AG08395 (cell line): Measurements from ENCODE around the gene MFSD12.

Experiments used
- DNase-seq: peaks from one replicate; pipeline ENCODE4 v3.0.0; 2012; ENCODE audit warnings: mixed read lengths, low spot score

MFSD12 gene

DNA sequence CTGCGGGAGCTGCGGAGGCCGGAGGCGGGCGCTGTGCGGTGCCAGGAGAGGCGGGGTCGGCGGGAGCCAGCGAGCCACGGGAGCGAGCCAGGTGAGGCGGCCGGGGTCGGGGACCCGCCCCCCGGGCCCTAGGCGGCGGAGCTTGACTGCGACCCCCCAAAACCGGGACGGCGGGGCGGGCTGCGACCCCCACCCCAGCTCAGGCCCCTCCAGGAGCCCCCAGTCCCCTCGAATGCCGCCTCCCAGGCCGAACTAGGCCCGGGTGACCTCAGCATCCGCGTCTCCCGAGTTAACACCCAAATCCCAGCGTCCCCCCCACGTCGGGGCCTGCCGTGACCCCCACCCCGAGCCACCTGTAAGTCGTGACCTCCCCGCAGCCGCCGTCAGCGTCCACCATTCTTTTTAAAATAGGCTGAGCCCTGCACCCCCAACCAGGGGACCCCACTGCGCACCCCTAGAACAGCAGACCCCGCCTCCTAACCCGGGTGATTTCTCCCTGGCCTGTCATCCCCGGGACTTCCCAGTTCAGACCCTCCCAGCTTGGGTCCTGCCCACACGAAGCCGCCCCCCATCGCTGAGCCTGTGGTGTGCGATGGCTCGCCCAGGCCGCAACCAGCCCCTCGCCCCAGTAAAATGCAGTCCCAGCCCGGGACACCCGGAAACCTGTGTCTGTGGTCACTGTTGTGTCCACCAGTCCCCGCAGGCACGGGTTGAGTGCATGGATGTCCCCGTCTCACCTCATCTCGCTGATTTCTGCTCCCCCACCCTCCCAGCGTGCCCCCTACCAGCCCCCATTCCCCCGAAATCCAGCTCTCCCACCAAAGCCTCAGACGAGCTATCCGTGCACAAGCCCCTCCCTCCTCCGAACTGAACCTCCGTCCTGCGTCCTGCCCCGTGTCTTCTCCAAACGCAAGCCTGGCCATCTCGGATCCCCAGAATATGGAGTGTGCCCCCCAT, 50.7 kb downstream of the MFSD12 start:
- peak; percentile 24 for DNase-seq

DNA sequence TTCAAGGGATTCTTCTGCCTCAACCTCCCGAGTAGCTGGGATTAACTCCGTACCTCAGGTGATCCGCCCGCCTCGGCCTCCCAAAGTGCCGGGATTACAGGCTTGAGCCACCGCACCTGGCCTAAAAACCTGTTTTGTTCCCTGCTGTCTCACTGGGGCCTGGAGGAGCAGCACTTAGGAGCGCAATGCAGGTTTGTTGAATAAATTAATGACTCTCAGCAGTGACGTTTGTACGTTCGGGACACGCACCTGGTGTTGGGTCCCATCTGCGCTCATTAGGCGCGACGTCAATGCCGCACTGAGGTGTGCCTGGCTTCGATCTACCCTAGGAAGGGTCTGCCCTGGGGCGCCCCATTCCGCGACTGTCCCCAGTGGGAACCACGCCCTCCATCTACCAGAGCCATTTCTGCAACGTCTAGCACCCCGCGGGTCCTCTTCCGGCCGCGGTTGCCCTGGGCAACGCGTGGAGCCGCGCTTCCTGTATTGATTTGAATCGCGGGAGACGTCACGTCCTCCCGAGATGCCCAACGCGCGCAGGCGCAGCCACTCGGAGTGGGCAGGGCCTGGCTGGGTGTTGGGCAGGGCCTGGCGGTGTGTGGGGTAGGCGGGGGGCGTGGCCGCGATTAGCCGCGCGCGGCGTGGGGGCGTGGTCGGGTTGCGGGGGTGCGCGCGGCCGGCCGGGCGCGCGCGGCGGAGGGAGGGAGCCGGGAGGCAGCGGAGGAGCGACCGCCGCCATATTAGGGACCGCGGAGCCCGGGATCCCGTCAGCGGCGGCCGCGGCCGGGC, 51.6 kb downstream of the MFSD12 start, which contains the start of gene FZR1:
Gene FZR1 (plus strand): TSS at position 714 of the 786 bp plus-strand sequence. CDS start 16,679 bp downstream, outside the sequence.
- DNase-seq = peak; percentile 100

DNA sequence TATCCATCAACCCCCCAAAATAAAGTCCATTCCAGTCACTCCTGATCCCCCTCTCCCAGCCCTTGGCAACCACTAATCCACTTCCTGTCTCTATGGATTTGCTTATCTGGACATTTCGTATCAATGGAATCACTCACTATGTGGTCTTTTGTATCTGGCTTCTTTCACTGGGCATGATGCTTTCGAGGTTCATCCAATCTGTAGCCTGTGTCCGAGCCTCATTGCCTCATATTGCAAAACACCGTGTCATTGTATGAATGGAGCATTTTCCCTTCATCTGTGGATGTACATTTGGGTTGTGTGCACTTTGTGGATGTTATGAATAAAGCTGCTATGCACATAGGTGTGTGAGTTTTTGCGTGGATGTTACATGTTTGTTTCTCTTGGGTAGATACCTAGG, 52.7 kb downstream of the MFSD12 start:
- DNase-seq = no peak

DNA sequence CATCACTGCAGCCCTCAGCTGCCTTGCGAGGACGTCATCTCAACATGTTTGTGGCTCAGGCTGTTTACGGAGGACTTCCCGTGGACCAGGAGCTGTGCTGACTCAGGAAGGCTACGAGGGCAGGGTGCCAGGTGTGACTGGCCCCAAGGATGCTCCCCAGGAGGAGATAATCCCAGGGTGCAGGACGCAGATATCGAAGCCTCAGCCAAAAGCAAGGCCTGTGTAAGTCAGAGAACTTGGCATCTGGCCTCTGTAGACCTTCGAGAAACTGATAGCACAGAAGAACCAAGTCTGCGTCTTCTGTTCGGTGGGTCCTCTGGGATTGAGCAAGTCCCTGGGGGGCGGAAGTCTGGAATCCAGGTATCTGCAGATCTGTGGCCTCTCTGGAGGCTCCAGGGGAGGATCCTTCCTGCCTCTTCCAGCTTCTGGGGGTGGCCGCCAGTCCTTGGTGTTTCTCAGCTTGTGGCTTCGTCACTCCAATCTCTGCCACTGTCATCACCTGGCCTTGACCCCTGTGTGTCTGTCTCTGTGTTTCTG, 54.3 kb downstream of the MFSD12 start:
- no peak for DNase-seq

DNA sequence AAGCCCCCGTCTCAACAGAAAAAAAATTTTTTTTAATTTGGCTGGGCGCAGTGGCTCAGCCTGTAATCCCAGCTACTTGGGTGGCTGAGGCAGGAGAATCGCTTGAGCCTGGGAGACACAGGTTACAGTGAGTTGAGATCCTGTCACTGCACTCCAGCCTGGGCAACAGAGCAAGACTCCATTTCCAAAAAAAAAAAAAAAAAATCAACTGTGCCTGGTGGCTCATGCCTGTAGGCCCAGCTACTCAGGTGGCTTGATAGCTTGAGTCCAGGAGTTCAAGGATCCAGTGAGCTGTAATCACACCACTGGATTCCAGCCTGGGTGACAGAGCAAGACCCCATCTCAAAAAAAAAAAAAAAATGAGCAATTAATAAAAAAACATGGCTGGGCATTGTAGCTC, 55.6 kb downstream of the MFSD12 start:
- DNase-seq = no peak

DNA sequence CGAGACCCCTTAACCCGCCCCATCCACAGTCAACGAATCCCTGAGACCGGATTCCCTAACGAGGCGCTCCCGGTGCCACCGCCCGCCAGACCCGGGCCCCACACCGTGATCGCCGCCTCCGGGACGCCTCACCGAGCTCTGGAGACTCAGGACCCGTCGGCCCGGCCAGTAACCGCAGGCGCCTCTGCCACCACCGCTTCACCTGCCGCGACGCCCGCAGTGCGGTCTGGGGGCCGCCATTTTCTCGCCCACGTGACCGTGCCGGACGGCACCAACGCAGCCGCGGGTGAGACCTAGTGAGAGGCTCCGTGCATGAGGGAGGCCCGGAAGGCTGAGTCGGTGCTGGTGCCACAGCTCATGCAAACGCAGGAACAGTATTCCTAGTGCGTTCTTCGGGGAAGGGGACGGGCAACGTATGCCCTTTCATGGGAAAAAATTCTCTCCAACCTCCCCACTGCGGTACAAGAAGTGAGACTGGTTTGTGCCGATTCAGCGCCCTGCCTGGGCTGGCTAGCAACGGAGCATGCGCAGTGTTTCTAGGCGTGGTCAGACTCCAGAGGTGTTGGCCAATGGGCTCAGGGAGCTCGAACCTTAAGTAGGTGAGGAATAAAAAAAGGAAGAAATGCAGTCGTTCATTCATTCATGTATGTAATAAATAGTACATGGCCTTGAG, 56.8 kb downstream of the MFSD12 start, which contains the start of gene DOHH:
Gene DOHH (minus strand): TSS at position 246 of the 673 bp plus-strand sequence. CDS start 3,860 bp downstream, outside the sequence.
- DNase-seq = peak; percentile 99

DNA sequence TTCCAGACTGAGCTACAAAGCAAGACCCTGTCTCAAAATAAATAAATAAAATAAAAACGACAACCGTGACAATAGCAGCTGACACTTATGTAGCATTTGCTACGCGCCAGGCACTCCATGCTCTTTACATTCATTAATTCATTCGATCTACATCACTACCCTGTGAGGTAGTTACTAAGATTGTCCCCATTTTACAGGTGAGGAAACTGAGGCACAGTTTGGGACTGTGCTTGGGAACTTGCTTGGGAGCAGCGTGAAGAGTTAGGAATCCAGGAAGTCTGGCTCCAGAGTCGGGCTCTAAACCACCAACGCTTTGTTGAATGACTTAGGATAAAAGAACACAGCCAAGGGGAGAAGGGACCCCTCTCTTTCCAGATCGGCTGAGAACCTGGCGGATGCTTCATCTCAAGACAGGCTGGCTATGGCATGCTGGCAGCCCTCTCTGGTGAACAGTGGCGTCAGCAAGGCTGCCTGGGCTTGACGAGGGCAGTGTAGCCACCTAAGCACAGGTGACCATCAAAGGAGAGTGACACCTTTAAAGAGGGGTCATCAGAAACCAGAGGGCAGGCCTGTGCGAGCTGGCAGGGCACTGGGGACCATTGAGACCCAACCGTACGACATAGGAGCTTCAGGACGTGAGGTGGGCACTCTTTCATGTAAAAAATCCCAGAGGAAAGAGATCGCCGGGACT, 57.5 kb downstream of the MFSD12 start:
- no peak for DNase-seq

DNA sequence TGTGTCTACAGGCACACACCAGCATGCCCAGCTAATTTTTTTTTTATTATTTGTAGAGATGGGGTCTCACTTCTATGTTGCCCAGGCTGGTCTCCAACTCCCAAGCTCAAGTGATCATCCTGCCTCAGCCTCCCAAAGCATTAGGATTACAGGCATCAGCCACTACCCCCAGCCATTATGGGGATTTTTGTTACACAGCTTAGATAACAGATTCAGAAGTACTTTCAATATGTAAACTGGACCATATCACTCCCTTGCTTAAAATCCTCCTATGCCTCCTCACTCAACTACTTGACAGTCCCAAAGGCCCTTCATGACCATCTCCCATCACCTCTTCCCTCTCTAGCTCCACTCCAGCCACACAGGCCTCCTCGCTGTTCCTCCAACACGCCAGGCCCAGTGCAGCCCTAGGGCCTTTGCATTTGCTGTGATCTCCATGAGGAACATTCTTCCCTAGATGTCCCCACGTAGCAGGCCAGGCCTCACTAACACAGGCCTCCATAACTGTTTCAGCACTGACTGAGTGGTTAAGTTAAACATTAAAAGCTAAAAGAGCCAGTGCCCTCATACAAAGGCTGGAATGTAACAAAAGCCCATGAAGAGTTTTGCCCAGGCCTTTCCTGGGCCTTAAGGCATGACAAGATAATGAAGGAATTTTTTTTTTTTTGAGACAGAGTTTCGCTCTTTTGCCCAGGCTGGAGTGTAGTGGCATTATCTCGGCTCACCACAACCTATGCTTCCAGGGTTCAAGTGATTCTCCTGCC, 59.4 kb downstream of the MFSD12 start:
- DNase-seq = no peak

DNA sequence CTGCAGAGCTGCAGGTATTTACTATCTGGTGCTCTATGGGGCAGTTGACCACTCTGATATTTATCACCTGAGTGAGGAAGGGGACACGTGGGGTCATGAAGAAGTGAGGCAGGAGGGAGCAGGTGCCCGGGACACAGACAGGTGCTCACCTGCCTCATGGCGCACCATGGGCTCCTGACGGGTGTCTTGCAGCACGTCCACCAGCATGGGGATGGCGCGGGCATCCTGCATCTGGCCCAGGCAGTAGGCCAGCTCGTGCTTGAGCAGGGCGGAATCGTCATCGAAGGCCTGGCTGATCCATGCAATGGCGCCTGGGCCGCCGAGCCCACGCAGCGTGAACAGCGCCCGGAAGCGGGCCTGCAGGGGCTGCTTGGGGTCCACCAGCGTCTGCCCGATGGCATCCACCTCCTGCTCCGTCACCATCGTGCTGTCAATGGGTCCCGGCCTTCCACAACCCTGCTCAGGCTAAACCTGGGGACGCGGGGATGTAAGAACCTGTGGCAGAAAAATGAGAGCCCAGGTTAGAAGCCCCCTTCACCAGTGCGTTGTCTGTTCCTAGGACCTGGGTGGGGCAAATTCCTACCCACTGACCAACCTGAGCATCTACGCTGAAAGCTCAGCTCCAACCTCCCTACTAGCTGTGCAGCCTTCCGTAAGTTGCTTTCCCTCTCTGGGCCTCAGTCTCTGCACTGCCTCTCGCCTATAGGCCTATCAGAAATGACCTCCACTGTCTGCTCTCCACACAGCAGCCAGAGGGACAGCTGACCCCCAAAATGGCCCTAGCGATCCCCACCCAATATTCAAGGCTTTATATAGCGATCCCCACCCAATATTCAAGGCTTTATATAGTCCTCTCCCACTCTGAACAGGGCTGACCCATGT, 60.8 kb downstream of the MFSD12 start:
- no peak for DNase-seq

DNA sequence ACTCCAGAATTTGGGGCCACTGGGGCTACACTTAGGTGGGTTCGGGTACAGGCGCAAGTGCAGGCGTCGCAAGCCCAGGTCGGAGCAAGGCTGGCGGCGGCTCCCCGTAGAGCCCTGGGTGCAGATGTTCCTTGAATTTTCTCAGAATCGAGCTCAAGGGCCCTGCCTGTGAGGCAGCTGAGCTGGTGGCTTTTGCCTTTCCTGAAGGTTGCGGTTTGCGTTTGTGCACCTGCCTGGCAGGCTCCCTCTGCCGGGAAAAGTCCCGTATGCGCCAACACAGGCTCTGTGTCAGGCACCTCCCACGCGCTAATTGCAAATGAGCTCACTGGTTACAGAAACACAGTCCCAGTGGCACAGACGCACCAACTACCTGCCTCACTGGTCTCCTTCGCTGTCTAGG, 62.8 kb downstream of the MFSD12 start:
- DNase-seq = no peak
